Tibial nerve (tissue), 3 donors: ENCODE measurements around the gene KCNH8.

Experiments used
- CTCF ChIP-seq, 5 experiments: fragments of 200-600 bp in 3 of 5; fragments of 450-650 bp in 2 of 5; sonication (generic) in 3 of 5; IDR thresholded peaks; one replicate each; pipeline ENCODE4 v1.5.1; 2016 to 2019; ENCODE audit warnings: antibody characterized with exemption in 5 of 5, mild to moderate bottlenecking in 3 of 5, moderate library complexity in 2 of 5
- POLR2A ChIP-seq, 2 donors: fragments of 450-650 bp; IDR thresholded peaks; one replicate each; pipeline ENCODE4 v1.6.1; 2017; ENCODE audit warnings: antibody characterized with exemption in 2 of 2, mild to moderate bottlenecking in 2 of 2, moderate library complexity in 2 of 2

- TF ChIP-seq CTCF (IDR thresholded peaks at IDR 0.05) (peak; percentile 33 to 68 (median 59)), POLR2A (IDR thresholded peaks at IDR 0.05) (no peak)
These were observed 1.3 kb upstream of the KCNH8 start for GRCh38 chr3:19146685-19147650.
